K562 (cell line): ENCODE results near the gene NUDT6. TPM values are rescaled to one million over a fixed set of nuclear protein-coding genes. Genes with fewer than 3 reads are reported as not detected.
A peak's percentile ranks its signal among the peaks of the same experiment; 100 is the strongest.

ENCODE experiments used
- AFF4 ChIP-seq: sonication (generic); formaldehyde crosslinking; IDR thresholded peaks from 2 replicates; pipeline ENCODE4 v1.8.0; 2023; ENCODE audit warnings: mild to moderate bottlenecking, missing genetic modification reagents
- BCLAF1 ChIP-seq, 2 experiments: fragments of 450-650 bp in 1 of 2; IDR thresholded peaks; 2 replicates each; pipeline ENCODE4 v1.6.1; 2011 to 2017; ENCODE audit warnings: low read depth in 2 of 2, antibody characterized with exemption in 1 of 2, borderline replicate concordance in 1 of 2, low read length in 1 of 2, mild to moderate bottlenecking in 1 of 2, mixed read lengths in 1 of 2; ENCODE audit not compliant: control insufficient read depth in 1 of 2
- DMBX1 ChIP-seq: fragments of 250-450 bp; sonication (Bioruptor Pico); IDR thresholded peaks from 2 replicates; pipeline ENCODE4 v1.8.0; 2022; ENCODE audit warnings: inconsistent platforms, mild to moderate bottlenecking, moderate library complexity, borderline replicate concordance
- DPF2 ChIP-seq: fragments of 450-650 bp; IDR thresholded peaks from 2 replicates; pipeline ENCODE4 v1.6.1; 2016
- HNRNPK ChIP-seq: fragments of 200-400 bp; formaldehyde crosslinking; IDR thresholded peaks from one replicate; pipeline ENCODE4 v1.6.1; 2018; ENCODE audit warnings: mild to moderate bottlenecking, low read depth, low read length; ENCODE audit not compliant: poor library complexity, severe bottlenecking
- NR0B1 ChIP-seq: fragments of 450-650 bp; IDR thresholded peaks from one replicate; pipeline ENCODE4 v1.6.1; 2018; ENCODE audit warnings: mild to moderate bottlenecking, moderate library complexity; ENCODE audit not compliant: partially characterized antibody
- POLR2G ChIP-seq: fragments of 200-400 bp; formaldehyde crosslinking; IDR thresholded peaks from 2 replicates; pipeline ENCODE4 v1.6.1; 2017; ENCODE audit warnings: low read depth, mild to moderate bottlenecking, antibody characterized with exemption, low read length, moderate library complexity
- PRPF4 ChIP-seq: fragments of 200-400 bp; formaldehyde crosslinking; IDR thresholded peaks from one replicate; pipeline ENCODE4 v1.6.1; 2017; ENCODE audit warnings: low read length, low read depth, mild to moderate bottlenecking; ENCODE audit not compliant: insufficient read depth, poor library complexity, severe bottlenecking
- RBM39 ChIP-seq: fragments of 200-400 bp; formaldehyde crosslinking; optimal IDR thresholded peaks from 2 replicates; pipeline ENCODE3; 2018; ENCODE audit warnings: low read depth, low read length
- RFX1 ChIP-seq: fragments of 450-650 bp; IDR thresholded peaks from 2 replicates; pipeline ENCODE4 v1.6.1; 2016; ENCODE audit warnings: mild to moderate bottlenecking, moderate library complexity
- SREBF1 ChIP-seq: fragments of 150-350 bp; IDR thresholded peaks from 2 replicates; pipeline ENCODE4 v1.6.1; 2014; ENCODE audit warnings: antibody characterized with exemption, low read depth, low read length, borderline replicate concordance
- SRF ChIP-seq, 2 experiments: fragments of 250-450, 450-650 bp in 1 of 2; sonication (Bioruptor Pico) in 1 of 2; sonication (generic) in 1 of 2; formaldehyde crosslinking; IDR thresholded peaks; 2 replicates each; pipeline versions ENCODE4 v1.5.0 to v1.5.1; 2020 to 2022; ENCODE audit warnings: mild to moderate bottlenecking in 1 of 2, missing genetic modification reagents in 1 of 2
- TAF15 ChIP-seq: fragments of 200-400 bp; formaldehyde crosslinking; IDR thresholded peaks from 2 replicates; pipeline ENCODE4 v1.6.1; 2017; ENCODE audit warnings: mild to moderate bottlenecking, low read depth, low read length, moderate library complexity
- TRIM24 ChIP-seq, 2 experiments: fragments of 450-650 bp; IDR thresholded peaks; 2 replicates each; pipeline ENCODE4 v1.6.1; 2016
- ZNF239 ChIP-seq: fragments of 250-450 bp; sonication (Bioruptor Pico); IDR thresholded peaks from 2 replicates; pipeline ENCODE4 v1.4.0; 2020; ENCODE audit warnings: mild to moderate bottlenecking
- ZNF395 ChIP-seq: fragments of 200-800 bp; sonication (Bioruptor generic); IDR thresholded peaks from 2 replicates; pipeline ENCODE4 v1.6.1; 2017; ENCODE audit warnings: missing genetic modification characterization, missing compliant biosample characterization
- ZNF551 ChIP-seq: fragments of 250-450 bp; sonication (Bioruptor Pico); IDR thresholded peaks from 2 replicates; pipeline ENCODE4 v1.5.0; 2021; ENCODE audit warnings: mild to moderate bottlenecking, moderate library complexity
- ZNF77 ChIP-seq: fragments of 250-450 bp; sonication (Bioruptor Pico); IDR thresholded peaks from 2 replicates; pipeline ENCODE4 v1.5.0; 2020
- polyA plus RNA-seq, 8 experiments: library from polyadenylated mRNA; depleted of rRNA in 4 of 8; stranded (reverse) in 5 of 8; unstranded in 3 of 8; fragments of >200 nt; fragmentation: Nextera tagmentation in 2 of 8; fragmentation: Illumina TruSeq in 1 of 8; extraction: Ambion mirVana in 2 of 8; extraction: Trizol in 1 of 8; gene quantifications; 2 replicates each; pipeline versions ENCODE4 v1.2.1 to v1.2.3, GENCODE V29; 2011 to 2014; ENCODE audit warnings: inconsistent platforms in 1 of 8, missing spikeins in 1 of 8
- total RNA-seq, 7 experiments: library from RNA; depleted of rRNA in 6 of 7; stranded (reverse); fragments of >200 nt in 6 of 7; fragmentation: Illumina TruSeq in 2 of 7; extraction: Trizol in 2 of 7; gene quantifications; 2 replicates each; pipeline versions ENCODE4 v1.2.1 to v1.2.3, GENCODE V29; 2011 to 2021; ENCODE audit warnings: low replicate concordance in 1 of 7

Gene NUDT6
- total and polyA plus RNA-seq, 9 of the 15 experiments (the other 6 are each of a cell fraction or from before 2014, with no cell fraction given): 9.4 to 18.1 (median 13.4) TPM

- TF ChIP-seq DMBX1 (CRISPR knock-in tag): peak; percentile 58; the same call in 1 of the 2 replicates
- no peak for TF ChIP-seq TRIM24 (IDR thresholded peaks at IDR 0.05)
- TF ChIP-seq ZNF395 (CRISPR knock-in tag): 0 out of 2 replicates have a peak, but pooled peaks have one; percentile 25
- TF ChIP-seq AFF4: 0 out of 2 replicates have a peak, but pooled peaks have one; percentile 35
- TF ChIP-seq DPF2: peak; percentile 50; the same call in 1 of the 2 replicates
- no peak for TF ChIP-seq ZNF77 (CRISPR knock-in tag)
- no peak for TF ChIP-seq PRPF4
- TF ChIP-seq POLR2G: no peak
- TF ChIP-seq RBM39: no peak
- no peak for TF ChIP-seq ZNF551 (CRISPR knock-in tag)
- TF ChIP-seq ZNF239: no peak
- no peak for TF ChIP-seq NR0B1
- no peak for TF ChIP-seq BCLAF1 (IDR thresholded peaks at IDR 0.05; ENCODE audit: borderline replicate concordance in 1 of 2, control insufficient read depth in 1 of 2, low read depth in 2 of 2, low read length in 1 of 2)
- no peak for TF ChIP-seq TAF15
- TF ChIP-seq HNRNPK: no peak
- no peak for TF ChIP-seq SREBF1
- TF ChIP-seq SRF (CRISPR knock-in tag; IDR thresholded peaks at IDR 0.05): peak; percentile 89 to 98
- peak; percentile 37; the same call in 1 of the 2 replicates for TF ChIP-seq RFX1
Measured at GRCh38 chr4:122906859-122907305, 15.5 kb downstream of the NUDT6 start (continued).
